ENCODE results near the gene DACT3.

Gene DACT3

GRCh38 chr19:46618670-46619231 lies 42.2 kb downstream of the DACT3 start:
- peak; percentile 36 for DNase-seq
- Mint-ChIP-seq H3K27me3 (no peaks in the 10 kb centered on the region), H3K9me3 (no peaks in the 10 kb centered on the region), H3K36me3 (no peaks in the 10 kb centered on the region), H3K27ac (peak overlapping the region; percentile 90), H3K4me3 (peak overlapping the region; percentile 26), H3K4me1 (peaks cover 76% of the 10 kb centered on the region)
- CTCF ChIA-PET, result interaction anchor here (0.7 to 1.4 kb wide), 3 partner anchors 10 to 44 kb away, joined by 3 to 5 read pairs (median 5); no protein-coding TSS in a partner anchor

- Mint-ChIP-seq H3K4me3 (no peak overlapping the region), H3K4me1 (peaks cover 79% of the 10 kb centered on the region), H3K9me3 (no peaks in the 10 kb centered on the region), H3K27me3 (no peaks in the 10 kb centered on the region), H3K27ac (peak overlapping the region; percentile 93), H3K36me3 (no peaks in the 10 kb centered on the region)
- DNase-seq, result peak; percentile 42
- CTCF ChIA-PET, result interaction anchor here (1.1 to 8.9 kb wide), 9 partner anchors 11 to 95 kb away, joined by 3 to 147 read pairs (median 3); partner anchors contain the start of gene DACT3
Measured at GRCh38 chr19:46617601-46618000, 43.4 kb downstream of the DACT3 start.

- Mint-ChIP-seq H3K36me3 (peaks cover 2% of the 10 kb centered on the region), H3K27me3 (no peaks in the 10 kb centered on the region), H3K9me3 (no peaks in the 10 kb centered on the region), H3K4me1 (peaks cover 79% of the 10 kb centered on the region), H3K27ac (peak overlapping the region; percentile 93), H3K4me3 (peak overlapping the region; percentile 16)
- DNase-seq, result peak; percentile 65
- CTCF ChIA-PET, result interaction anchor here (1.2 to 8.9 kb wide), 7 partner anchors 10 to 94 kb away, joined by 3 to 147 read pairs (median 5); partner anchors contain the start of genes CALM3 and DACT3
Measured at GRCh38 chr19:46616631-46617322, 44.2 kb downstream of the DACT3 start.

GRCh38 chr19:46615966-46616365 lies 45.0 kb downstream of the DACT3 start:
- H3K4me3 Mint-ChIP-seq, result no peak overlapping the region
- no peak for DNase-seq
- peaks cover 8% of the 10 kb centered on the region for H3K36me3 Mint-ChIP-seq
- H3K27me3 Mint-ChIP-seq, result no peaks in the 10 kb centered on the region
- H3K27ac Mint-ChIP-seq, result peak overlapping the region; percentile 81
- H3K9me3 Mint-ChIP-seq, result no peaks in the 10 kb centered on the region
- peaks cover 79% of the 10 kb centered on the region for H3K4me1 Mint-ChIP-seq
- CTCF ChIA-PET, result interaction anchor here (1.5 to 8.9 kb wide), 5 partner anchors 9 to 47 kb away, joined by 5 to 147 read pairs (median 8); partner anchors contain the start of genes CALM3, DACT3 and PTGIR

- Mint-ChIP-seq H3K27ac (peak overlapping the region; percentile 80), H3K4me1 (peaks cover 79% of the 10 kb centered on the region), H3K4me3 (no peak overlapping the region), H3K27me3 (no peaks in the 10 kb centered on the region), H3K36me3 (peaks cover 23% of the 10 kb centered on the region), H3K9me3 (no peaks in the 10 kb centered on the region)
- CTCF ChIA-PET, result interaction anchor here (0.6 to 8.9 kb wide), 16 partner anchors 9 to 140 kb away, joined by 3 to 147 read pairs (median 4); partner anchors contain the start of genes CALM3, DACT3 and PTGIR
- DNase-seq, result peak; percentile 87
Measured at GRCh38 chr19:46614114-46614722, 46.8 kb downstream of the DACT3 start.

- H3K27me3 Mint-ChIP-seq, result no peaks in the 10 kb centered on the region
- peak overlapping the region; percentile 80 for H3K27ac Mint-ChIP-seq
- H3K4me3 Mint-ChIP-seq, result no peak overlapping the region
Measured at GRCh38 chr19:46613525-46613924, 47.5 kb downstream of the DACT3 start.

GRCh38 chr19:46611776-46612175 lies 49.2 kb downstream of the DACT3 start:
- H3K27me3 Mint-ChIP-seq, result no peaks in the 10 kb centered on the region
- CTCF ChIA-PET, result interaction anchor here (0.6 to 8.9 kb wide), 13 partner anchors 10 to 229 kb away, joined by 3 to 147 read pairs (median 5); partner anchors contain the start of genes CALM3 and DACT3
- H3K27ac Mint-ChIP-seq, result peak overlapping the region; percentile 92
- peak; percentile 31 for DNase-seq
- H3K4me1 Mint-ChIP-seq, result peaks cover 74% of the 10 kb centered on the region
- H3K36me3 Mint-ChIP-seq, result peaks cover 43% of the 10 kb centered on the region
- no peaks in the 10 kb centered on the region for H3K9me3 Mint-ChIP-seq
- peak overlapping the region; percentile 60 for H3K4me3 Mint-ChIP-seq

More at GRCh38 chr19:46613525-46613924, 47.5 kb downstream of the DACT3 start:
- CTCF ChIA-PET, result interaction anchor here (0.6 to 8.9 kb wide), 15 partner anchors 8 to 140 kb away, joined by 3 to 147 read pairs (median 4); partner anchors contain the start of genes CALM3, DACT3 and PTGIR
- DNase-seq, result no peak
- Mint-ChIP-seq H3K36me3 (peaks cover 28% of the 10 kb centered on the region), H3K4me1 (peaks cover 75% of the 10 kb centered on the region), H3K9me3 (no peaks in the 10 kb centered on the region)

GRCh38 chr19:46610851-46611770 lies 49.9 kb downstream of the DACT3 start:
- no peaks in the 10 kb centered on the region for H3K27me3 Mint-ChIP-seq

GRCh38 chr19:46610413-46610775 lies 50.6 kb downstream of the DACT3 start:
- H3K4me1 Mint-ChIP-seq, result peaks cover 72% of the 10 kb centered on the region
- H3K27me3 Mint-ChIP-seq, result no peaks in the 10 kb centered on the region
- no peaks in the 10 kb centered on the region for H3K9me3 Mint-ChIP-seq
- no peak overlapping the region for H3K4me3 Mint-ChIP-seq
- peaks cover 54% of the 10 kb centered on the region for H3K36me3 Mint-ChIP-seq
- peak overlapping the region; percentile 92 for H3K27ac Mint-ChIP-seq
- CTCF ChIA-PET, result interaction anchor here (0.6 to 8.9 kb wide), 4 partner anchors 8 to 600 kb away, joined by 3 to 147 read pairs (median 18); partner anchors contain the start of genes CALM3 and DACT3
- DNase-seq, result no peak

More at GRCh38 chr19:46610851-46611770, 49.9 kb downstream of the DACT3 start:
- Mint-ChIP-seq H3K36me3 (peaks cover 49% of the 10 kb centered on the region), H3K4me3 (peak overlapping the region; percentile 60), H3K9me3 (no peaks in the 10 kb centered on the region), H3K4me1 (peaks cover 74% of the 10 kb centered on the region), H3K27ac (peak overlapping the region; percentile 92)
- CTCF ChIA-PET, result interaction anchor here (1.4 to 8.9 kb wide), 6 partner anchors 9 to 143 kb away, joined by 3 to 147 read pairs (median 10); partner anchors contain the start of genes CALM3 and DACT3
- peak; percentile 59 for DNase-seq

GRCh38 chr19:46609511-46610412 lies 51.2 kb downstream of the DACT3 start:
- H3K27me3 Mint-ChIP-seq, result no peaks in the 10 kb centered on the region
- H3K27ac Mint-ChIP-seq, result no peak overlapping the region
- DNase-seq, result peak; percentile 19
- CTCF ChIA-PET, result interaction anchor here (0.6 to 8.9 kb wide), 3 partner anchors 53 to 600 kb away, joined by 3 to 147 read pairs (median 3); partner anchors contain the start of gene DACT3
- H3K4me3 Mint-ChIP-seq, result no peak overlapping the region
- H3K4me1 Mint-ChIP-seq, result peaks cover 76% of the 10 kb centered on the region
- H3K9me3 Mint-ChIP-seq, result no peaks in the 10 kb centered on the region
- H3K36me3 Mint-ChIP-seq, result peaks cover 54% of the 10 kb centered on the region

- Mint-ChIP-seq H3K27ac (peak overlapping the region; percentile 12), H3K4me3 (no peak overlapping the region), H3K36me3 (peaks cover 57% of the 10 kb centered on the region)
Measured at GRCh38 chr19:46608581-46609345, 52.2 kb downstream of the DACT3 start.

GRCh38 chr19:46608178-46608577 lies 52.8 kb downstream of the DACT3 start:
- Mint-ChIP-seq H3K27ac (peak overlapping the region; percentile 55), H3K36me3 (peaks cover 62% of the 10 kb centered on the region), H3K27me3 (no peaks in the 10 kb centered on the region), H3K4me3 (no peak overlapping the region), H3K9me3 (no peaks in the 10 kb centered on the region), H3K4me1 (peaks cover 77% of the 10 kb centered on the region)
- CTCF ChIA-PET, result no interaction called here
- DNase-seq, result no peak

More at GRCh38 chr19:46608581-46609345, 52.2 kb downstream of the DACT3 start:
- Mint-ChIP-seq H3K27me3 (no peaks in the 10 kb centered on the region), H3K4me1 (peaks cover 77% of the 10 kb centered on the region), H3K9me3 (no peaks in the 10 kb centered on the region)
- CTCF ChIA-PET, result interaction anchor here (1.0 to 8.9 kb wide), 2 partner anchors 54 to 75 kb away, joined by 3 to 147 read pairs; partner anchors contain the start of gene DACT3
- DNase-seq, result no peak

Data from activated naive CD4-positive, alpha-beta T cell treated with anti-CD3 and anti-CD28 coated beads, Interleukin-2, amount 10 ng/mL, durations not matched to agents 7 days and 5 days (primary cell).